GM23248 (cell line): ENCODE data around the gene KRTAP16-1. TPM values are rescaled to one million over a fixed set of nuclear protein-coding genes. Genes with fewer than 3 reads are reported as not detected.

Experiments used
- DNase-seq: peaks from one replicate; pipeline ENCODE4 v3.0.0-alpha.2; 2015
- H2AFZ ChIP-seq: fragments of 200-600 bp; sonication (generic); 2 replicates; pipeline ENCODE4 v1.6.1; 2016; ENCODE audit warnings: antibody characterized with exemption
- H3F3A ChIP-seq: fragments of 200-600 bp; sonication (generic); 2 replicates; pipeline ENCODE4 v1.6.1; 2016; ENCODE audit warnings: mild to moderate bottlenecking, antibody characterized with exemption, mixed run types; ENCODE audit not compliant: insufficient read depth
- H3K27ac ChIP-seq: fragments of 200-600 bp; sonication (generic); 2 replicates; pipeline ENCODE4 v1.5.1; 2016; ENCODE audit warnings: mild to moderate bottlenecking
- H3K27me3 ChIP-seq: fragments of 200-600 bp; sonication (generic); replicated peaks from 2 replicates; pipeline ENCODE4 v1.6.1; 2016; ENCODE audit warnings: mild to moderate bottlenecking; ENCODE audit not compliant: insufficient read depth
- H3K36me3 ChIP-seq: fragments of 200-600 bp; sonication (generic); 2 replicates; pipeline ENCODE4 v1.6.1; 2016; ENCODE audit warnings: low read depth, mild to moderate bottlenecking
- H3K4me1 ChIP-seq: fragments of 200-600 bp; sonication (generic); 2 replicates; pipeline ENCODE4 v1.6.1; 2016; ENCODE audit warnings: mild to moderate bottlenecking; ENCODE audit not compliant: insufficient read depth
- H3K4me2 ChIP-seq: fragments of 200-600 bp; sonication (generic); one replicate; pipeline ENCODE4 v1.6.1; 2016; ENCODE audit warnings: mild to moderate bottlenecking; ENCODE audit not compliant: unreplicated experiment
- H3K4me3 ChIP-seq: fragments of 200-600 bp; sonication (generic); 2 replicates; pipeline ENCODE4 v1.5.1; 2016; ENCODE audit warnings: mild to moderate bottlenecking
- H3K79me2 ChIP-seq: fragments of 200-600 bp; sonication (generic); 2 replicates; pipeline ENCODE4 v1.6.1; 2016; ENCODE audit warnings: mild to moderate bottlenecking; ENCODE audit not compliant: insufficient read depth
- H3K9ac ChIP-seq: fragments of 200-600 bp; sonication (generic); 2 replicates; pipeline ENCODE4 v1.6.1; 2016; ENCODE audit warnings: mild to moderate bottlenecking
- H3K9me2 ChIP-seq: fragments of 200-600 bp; sonication (generic); 2 replicates; pipeline ENCODE4 v1.6.1; 2016; ENCODE audit warnings: mixed run types, mild to moderate bottlenecking, moderate library complexity; ENCODE audit not compliant: insufficient read depth
- H3K9me3 ChIP-seq: fragments of 200-600 bp; sonication (generic); one replicate; pipeline ENCODE4 v1.6.1; 2017; ENCODE audit warnings: low read depth
- H4K20me1 ChIP-seq: fragments of 200-600 bp; sonication (generic); 2 replicates; pipeline ENCODE4 v1.6.0; 2016; ENCODE audit not compliant: insufficient read depth
- EZH2 ChIP-seq: fragments of 200-600 bp; sonication (generic); IDR thresholded peaks from 2 replicates; pipeline ENCODE4 v1.6.1; 2018; ENCODE audit warnings: antibody characterized with exemption, mild to moderate bottlenecking; ENCODE audit not compliant: insufficient read depth, poor library complexity, severe bottlenecking
- EZH2phosphoT487 ChIP-seq: fragments of 200-600 bp; sonication (generic); IDR thresholded peaks from 2 replicates; pipeline ENCODE4 v1.6.1; 2018; ENCODE audit warnings: antibody characterized with exemption, moderate library complexity, mild to moderate bottlenecking, low read depth; ENCODE audit not compliant: insufficient read depth
- WGBS, 2 experiments: methylation state at CpG; one replicate each; pipeline ENCODE4 v1.1.6; 2015 to 2017; ENCODE audit warnings: low lambda C conversion rate in 2 of 2, low coverage in 1 of 2; ENCODE audit errors: missing lambda C conversion rate in 2 of 2; 5-methylcytosine and 5-hydroxymethylcytosine counted together
- in situ Hi-C: fragments of 300-500 bp; cut with MboI; formaldehyde crosslinking; loops from 2 replicates; pipeline ENCODE4 v1.15.0; 2020
- polyA plus RNA-seq: library from polyadenylated mRNA; unstranded; fragments of >200 nt; fragmentation: Nextera tagmentation; extraction: Ambion mirVana; gene quantifications from 2 replicates; pipeline ENCODE4 v1.2.1, GENCODE V29; 2016
- total RNA-seq: library from RNA; depleted of rRNA; stranded (reverse); fragments of >200 nt; shearing (Covaris generic); gene quantifications from 2 replicates; pipeline ENCODE4 v1.2.3, GENCODE V29; 2014

KRTAP16-1 gene
- total and polyA plus RNA-seq, 2 experiments from 2014 or later = not detected

DNA sequence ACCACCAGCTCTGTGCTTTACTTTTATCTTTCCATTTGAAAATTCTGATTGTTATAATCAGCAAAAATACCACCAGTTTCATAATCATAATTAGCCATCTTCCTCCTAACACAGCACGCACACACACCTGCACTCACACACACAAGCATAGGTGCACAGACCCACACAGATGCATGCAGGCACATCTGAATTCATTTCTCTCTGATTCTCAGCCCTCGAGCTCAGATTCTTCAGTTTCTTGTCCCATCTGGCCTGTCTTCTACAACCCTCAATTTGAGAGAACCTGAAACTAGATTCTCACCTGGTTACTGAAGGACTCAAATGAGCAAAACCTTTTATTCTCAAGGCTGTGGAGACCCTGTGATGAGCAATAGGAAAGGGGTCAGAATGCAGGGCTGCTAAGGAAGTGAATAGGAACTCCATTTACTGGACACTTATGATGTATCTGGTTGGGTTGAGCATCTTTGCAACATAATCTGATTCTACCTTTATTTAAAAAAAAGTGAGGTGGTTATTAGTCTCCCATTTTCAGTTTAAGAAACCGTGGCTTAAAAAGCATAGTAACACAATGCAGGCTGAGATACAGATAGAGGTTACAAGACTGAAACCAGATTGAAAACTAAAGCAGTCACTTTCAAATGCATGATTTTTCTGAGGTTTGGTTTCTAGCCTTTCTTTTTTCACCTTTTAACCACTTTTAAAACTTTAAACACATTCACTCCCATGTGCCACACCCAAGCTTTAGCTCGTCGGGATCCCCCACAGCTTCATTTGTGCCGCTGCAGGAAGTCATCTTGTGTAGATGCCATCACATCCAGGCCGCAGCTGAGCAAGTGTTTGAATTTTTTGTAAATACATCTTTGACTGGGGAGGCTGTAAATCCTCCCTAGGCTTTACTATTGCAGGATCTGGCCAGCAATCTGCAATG, 32.1 kb upstream of the KRTAP16-1 start:
- peaks cover 11% of the 10 kb centered on the region; the same call in 1 of the 2 replicates for H3F3A ChIP-seq
- H3K36me3 ChIP-seq = no peaks in the 10 kb centered on the region
- H3K4me3 ChIP-seq = no peak overlapping the region
- no peaks in the 10 kb centered on the region for H3K4me1 ChIP-seq
- H3K27ac ChIP-seq = no peak overlapping the region
- no peaks in the 10 kb centered on the region for H3K9me2 ChIP-seq
- no peaks in the 10 kb centered on the region for H3K27me3 ChIP-seq
- in situ Hi-C loops = loop anchor here (25.0 kb wide), 1 partner anchor 321 kb away; no protein-coding TSS in a partner anchor
- H3K4me2 ChIP-seq = no peak overlapping the region
- no peaks in the 10 kb centered on the region for H3K79me2 ChIP-seq
- DNase-seq = no peak
- no peak overlapping the region for H2AFZ ChIP-seq
- H3K9me3 ChIP-seq = no peaks in the 10 kb centered on the region
- H4K20me1 ChIP-seq = no peaks in the 10 kb centered on the region
- H3K9ac ChIP-seq = no peak overlapping the region
- TF ChIP-seq EZH2phosphoT487 (no peak), EZH2 (no peak)
- 70 to 71% methylated on average over 7 of the region's 7 CpGs for WGBS, 2 experiments

DNA sequence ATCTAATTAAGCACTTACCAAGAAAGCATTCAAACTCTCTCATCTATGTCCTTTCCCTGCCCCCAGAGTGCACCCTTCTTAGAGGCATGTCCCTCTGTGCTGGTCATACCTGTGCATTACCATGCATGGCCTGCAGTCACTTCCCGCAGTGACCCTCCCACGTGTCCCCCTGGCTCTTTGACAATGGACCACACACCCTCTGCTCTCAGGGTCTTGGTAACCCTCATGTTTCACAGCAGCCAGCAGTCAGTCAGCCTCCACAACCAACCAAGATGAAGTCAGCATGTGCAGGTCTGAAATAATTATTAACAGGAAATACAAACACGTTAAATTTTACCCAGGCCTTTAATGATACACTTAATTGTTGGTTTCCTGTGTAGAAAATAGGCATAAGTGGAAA, 31.4 kb upstream of the KRTAP16-1 start:
- Histone ChIP-seq H3K27me3 (no peaks in the 10 kb centered on the region), H3K9me2 (no peaks in the 10 kb centered on the region), H3K4me2 (no peak overlapping the region), H3K9ac (no peak overlapping the region), H3K27ac (no peak overlapping the region), H4K20me1 (no peaks in the 10 kb centered on the region), H2AFZ (no peak overlapping the region), H3F3A (peaks cover 11% of the 10 kb centered on the region; the same call in 1 of the 2 replicates), H3K4me3 (no peak overlapping the region), H3K9me3 (no peaks in the 10 kb centered on the region), H3K79me2 (no peaks in the 10 kb centered on the region), H3K4me1 (no peaks in the 10 kb centered on the region), H3K36me3 (no peaks in the 10 kb centered on the region)
- TF ChIP-seq EZH2phosphoT487 (no peak), EZH2 (no peak)
- in situ Hi-C loops = loop anchor here (25.0 kb wide), 1 partner anchor 322 kb away; no protein-coding TSS in a partner anchor
- 12 to 14% methylated on average over 3 of the region's 3 CpGs for WGBS, 2 experiments
- DNase-seq = no peak

DNA sequence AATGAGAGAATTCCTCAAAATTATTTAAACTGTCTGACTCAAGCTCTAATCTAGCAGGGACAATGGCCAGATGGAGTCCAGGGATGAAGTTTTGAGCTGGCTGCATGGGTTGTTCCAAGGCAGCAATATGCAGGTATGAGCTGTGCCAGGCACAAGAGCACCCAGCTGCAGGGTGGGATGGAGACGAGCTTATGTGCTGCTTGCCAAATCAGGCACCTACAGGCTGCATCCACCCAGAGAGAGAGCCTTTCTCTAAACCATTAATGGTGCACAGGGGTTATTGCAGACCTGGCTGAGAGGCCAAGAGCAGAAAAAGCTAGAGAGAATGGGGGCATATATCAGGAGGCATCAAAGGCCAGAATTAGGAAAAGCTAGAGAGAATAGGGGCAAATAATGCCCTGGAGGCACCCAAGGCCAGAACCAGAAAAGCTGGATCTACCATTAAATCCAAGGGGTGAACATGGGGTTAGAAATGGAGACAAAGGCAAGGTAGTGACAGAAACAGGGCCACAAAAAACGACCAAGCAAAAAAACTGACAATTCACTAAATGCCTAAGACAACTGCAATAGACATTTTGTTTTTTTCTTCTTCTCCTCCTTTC, 30.6 kb upstream of the KRTAP16-1 start:
- 0 out of 2 replicates have a peak overlapping the region, but pooled peaks have one; percentile 24 for H2AFZ ChIP-seq
- no peaks in the 10 kb centered on the region for H3K36me3 ChIP-seq
- peaks cover 11% of the 10 kb centered on the region; the same call in 1 of the 2 replicates for H3F3A ChIP-seq
- H3K9ac ChIP-seq = no peak overlapping the region
- no peaks in the 10 kb centered on the region for H3K79me2 ChIP-seq
- no peaks in the 10 kb centered on the region for H3K9me2 ChIP-seq
- H3K4me3 ChIP-seq = no peak overlapping the region
- DNase-seq = no peak
- H3K27ac ChIP-seq = no peak overlapping the region
- WGBS, 2 experiments = 52 to 54% methylated on average over 2 of the region's 2 CpGs
- no peaks in the 10 kb centered on the region for H3K27me3 ChIP-seq
- in situ Hi-C loops = loop anchor here (25.0 kb wide), 1 partner anchor 323 kb away; no protein-coding TSS in a partner anchor
- H3K4me2 ChIP-seq = no peak overlapping the region
- no peaks in the 10 kb centered on the region for H3K9me3 ChIP-seq
- TF ChIP-seq EZH2 = no peak
- no peak for TF ChIP-seq EZH2phosphoT487
- no peaks in the 10 kb centered on the region for H4K20me1 ChIP-seq
- H3K4me1 ChIP-seq = no peaks in the 10 kb centered on the region

DNA sequence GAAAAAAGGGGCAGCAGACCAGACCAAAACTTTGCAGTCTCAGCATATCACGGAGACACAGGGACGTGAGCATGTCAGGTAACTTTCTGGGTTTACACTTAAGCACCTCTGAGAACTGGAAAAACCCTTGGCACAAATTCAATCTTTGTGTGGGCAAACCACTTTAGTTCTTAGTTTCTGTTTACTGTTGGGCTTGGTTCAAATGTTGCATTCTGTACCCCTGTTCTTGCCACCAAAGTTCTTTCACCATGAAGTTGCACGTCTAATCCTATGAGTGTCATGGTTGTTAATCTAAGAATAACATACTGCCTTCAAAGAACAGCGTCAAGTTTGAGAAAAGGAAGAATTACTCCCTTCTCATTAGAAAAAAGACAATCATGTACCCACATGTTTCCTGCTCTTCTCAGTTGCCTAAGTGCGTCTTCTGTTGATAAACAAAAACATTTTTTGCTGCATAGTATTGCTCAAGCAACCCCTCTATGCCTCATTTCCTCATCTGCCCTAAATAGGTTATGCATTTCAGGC, 29.9 kb upstream of the KRTAP16-1 start:
- no peak for TF ChIP-seq EZH2phosphoT487
- TF ChIP-seq EZH2 = no peak
- H3K9ac ChIP-seq = no peak overlapping the region
- no peaks in the 10 kb centered on the region for H3K36me3 ChIP-seq
- in situ Hi-C loops = loop anchor here (25.0 kb wide), 1 partner anchor 323 kb away; no protein-coding TSS in a partner anchor
- H3K4me2 ChIP-seq = no peak overlapping the region
- WGBS, 2 experiments = 54% methylated on average over 5 of the region's 5 CpGs
- no peaks in the 10 kb centered on the region for H3K9me2 ChIP-seq
- H3K4me1 ChIP-seq = no peaks in the 10 kb centered on the region
- H3K4me3 ChIP-seq = no peak overlapping the region
- peaks cover 11% of the 10 kb centered on the region; the same call in 1 of the 2 replicates for H3F3A ChIP-seq
- no peaks in the 10 kb centered on the region for H3K27me3 ChIP-seq
- DNase-seq = peak; percentile 46
- H3K79me2 ChIP-seq = no peaks in the 10 kb centered on the region
- H4K20me1 ChIP-seq = no peaks in the 10 kb centered on the region
- 0 out of 2 replicates have a peak overlapping the region, but pooled peaks have one; percentile 24 for H2AFZ ChIP-seq
- no peak overlapping the region for H3K27ac ChIP-seq
- no peaks in the 10 kb centered on the region for H3K9me3 ChIP-seq
